Smooth muscle cell (in vitro differentiated cells): ENCODE measurements around the gene MAPK1. TPM values are rescaled to one million over a fixed set of nuclear protein-coding genes. Genes with fewer than 3 reads are reported as not detected.

ENCODE experiments used
- DNase-seq: peaks from one replicate; lab custom pipeline; 2025; ENCODE audit not compliant: unreplicated experiment; lab: John Stamatoyannopoulos, UW
- H2AFZ ChIP-seq: fragments of 200-600 bp; sonication (generic); 2 replicates; pipeline ENCODE4 v1.6.0; 2016; ENCODE audit warnings: antibody characterized with exemption, low read depth, mild to moderate bottlenecking
- H3F3A ChIP-seq: fragments of 200-600 bp; sonication (generic); 2 replicates; pipeline ENCODE4 v1.6.0; 2017; ENCODE audit warnings: antibody characterized with exemption, low read depth
- H3K27ac ChIP-seq: fragments of 200-600 bp; sonication (generic); 2 replicates; pipeline ENCODE4 v1.5.1; 2016; ENCODE audit warnings: low read depth, mild to moderate bottlenecking
- H3K27me3 ChIP-seq: fragments of 200-600 bp; sonication (generic); 2 replicates; pipeline ENCODE4 v1.6.1; 2016; ENCODE audit warnings: low read depth, mild to moderate bottlenecking
- H3K36me3 ChIP-seq: fragments of 200-600 bp; sonication (generic); 2 replicates; pipeline ENCODE4 v1.5.1; 2016; ENCODE audit warnings: low read depth
- H3K4me1 ChIP-seq: fragments of 200-600 bp; sonication (generic); 2 replicates; pipeline ENCODE4 v1.5.1; 2016; ENCODE audit warnings: low read depth
- H3K4me2 ChIP-seq: fragments of 200-600 bp; sonication (generic); 2 replicates; pipeline ENCODE4 v1.6.0; 2016; ENCODE audit warnings: mild to moderate bottlenecking
- H3K4me3 ChIP-seq: fragments of 200-600 bp; sonication (generic); 2 replicates; pipeline ENCODE4 v1.5.1; 2016; ENCODE audit warnings: mild to moderate bottlenecking
- H3K79me2 ChIP-seq: fragments of 200-600 bp; sonication (generic); 2 replicates; pipeline ENCODE4 v1.6.0; 2016; ENCODE audit warnings: low read depth, mild to moderate bottlenecking
- H3K9ac ChIP-seq: fragments of 200-600 bp; sonication (generic); 2 replicates; pipeline ENCODE4 v1.6.0; 2016; ENCODE audit warnings: low read depth
- H3K9me3 ChIP-seq: fragments of 200-600 bp; sonication (generic); replicated peaks from 2 replicates; pipeline ENCODE4 v1.5.1; 2016; ENCODE audit warnings: low read depth
- H4K20me1 ChIP-seq: fragments of 200-600 bp; sonication (generic); 2 replicates; pipeline ENCODE4 v1.6.0; 2016; ENCODE audit warnings: low read depth
- WGBS: methylation state at CpG from one replicate; pipeline ENCODE4 v1.1.7; 2016; ENCODE audit warnings: low lambda C conversion rate; 5-methylcytosine and 5-hydroxymethylcytosine counted together
- polyA plus RNA-seq: library from polyadenylated mRNA; unstranded; fragments of >200 nt; fragmentation: Nextera tagmentation; extraction: Ambion mirVana; gene quantifications from 2 replicates; pipeline ENCODE4 v1.2.1, GENCODE V29; 2016
- total RNA-seq: library from RNA; depleted of rRNA; stranded (reverse); fragments of >200 nt; gene quantifications from 2 replicates; pipeline ENCODE4 v1.2.3, GENCODE V29; 2014
- TF ChIP-seq, protein P1 (sequence below): fragments of 200-600 bp; sonication (generic); IDR thresholded peaks from 2 replicates; pipeline ENCODE4 v1.5.1; 2017; ENCODE audit warnings: borderline replicate concordance, mild to moderate bottlenecking, antibody characterized with exemption; ENCODE audit not compliant: insufficient read depth, poor library complexity, severe bottlenecking

The MAPK1 gene
- total and polyA plus RNA-seq, 2 experiments from 2014 or later, result 57.1 to 62.3 TPM

DNA sequence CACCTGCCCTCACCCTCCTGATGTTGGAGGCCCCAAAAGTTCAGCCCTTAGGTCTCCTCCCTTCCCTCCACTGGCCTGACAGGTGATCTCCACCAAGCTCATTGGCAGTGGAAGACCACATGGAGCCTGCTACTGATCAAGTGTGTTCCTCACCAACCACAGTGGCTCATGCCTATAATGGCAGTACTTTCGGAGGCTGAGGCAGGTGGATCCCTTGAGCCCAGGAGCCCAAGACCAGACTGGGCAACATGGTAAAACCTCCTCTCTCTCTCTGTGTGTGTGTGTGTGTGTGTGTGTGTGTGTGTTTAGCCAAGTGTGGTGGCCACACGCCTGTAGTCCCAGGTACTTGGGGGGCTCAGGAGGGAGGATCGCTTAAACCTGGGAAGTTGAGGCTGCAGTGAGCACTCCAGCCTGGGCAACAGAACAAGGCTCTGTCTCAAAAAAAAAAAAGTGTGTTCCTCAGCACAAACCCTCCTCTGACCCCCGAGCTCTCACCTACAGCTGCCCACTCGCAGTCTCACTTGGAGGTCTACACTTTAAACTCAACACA is 127.5 kb downstream of the MAPK1 start:
- Histone ChIP-seq H3K36me3 (no peaks in the 10 kb centered on the region), H3K4me2 (no peak overlapping the region), H3K4me1 (peaks cover 7% of the 10 kb centered on the region), H3F3A (no peaks in the 10 kb centered on the region), H3K27ac (no peak overlapping the region), H3K79me2 (no peaks in the 10 kb centered on the region), H3K27me3 (peaks cover 5% of the 10 kb centered on the region), H3K9me3 (no peaks in the 10 kb centered on the region), H3K9ac (no peak overlapping the region), H2AFZ (no peak overlapping the region), H3K4me3 (no peak overlapping the region), H4K20me1 (no peaks in the 10 kb centered on the region)
- WGBS, result 94% methylated on average over 5 of the region's 5 CpGs
- TF ChIP-seq, protein P1, sequence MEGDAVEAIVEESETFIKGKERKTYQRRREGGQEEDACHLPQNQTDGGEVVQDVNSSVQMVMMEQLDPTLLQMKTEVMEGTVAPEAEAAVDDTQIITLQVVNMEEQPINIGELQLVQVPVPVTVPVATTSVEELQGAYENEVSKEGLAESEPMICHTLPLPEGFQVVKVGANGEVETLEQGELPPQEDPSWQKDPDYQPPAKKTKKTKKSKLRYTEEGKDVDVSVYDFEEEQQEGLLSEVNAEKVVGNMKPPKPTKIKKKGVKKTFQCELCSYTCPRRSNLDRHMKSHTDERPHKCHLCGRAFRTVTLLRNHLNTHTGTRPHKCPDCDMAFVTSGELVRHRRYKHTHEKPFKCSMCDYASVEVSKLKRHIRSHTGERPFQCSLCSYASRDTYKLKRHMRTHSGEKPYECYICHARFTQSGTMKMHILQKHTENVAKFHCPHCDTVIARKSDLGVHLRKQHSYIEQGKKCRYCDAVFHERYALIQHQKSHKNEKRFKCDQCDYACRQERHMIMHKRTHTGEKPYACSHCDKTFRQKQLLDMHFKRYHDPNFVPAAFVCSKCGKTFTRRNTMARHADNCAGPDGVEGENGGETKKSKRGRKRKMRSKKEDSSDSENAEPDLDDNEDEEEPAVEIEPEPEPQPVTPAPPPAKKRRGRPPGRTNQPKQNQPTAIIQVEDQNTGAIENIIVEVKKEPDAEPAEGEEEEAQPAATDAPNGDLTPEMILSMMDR, result no peak
- DNase-seq, result no peak

DNA sequence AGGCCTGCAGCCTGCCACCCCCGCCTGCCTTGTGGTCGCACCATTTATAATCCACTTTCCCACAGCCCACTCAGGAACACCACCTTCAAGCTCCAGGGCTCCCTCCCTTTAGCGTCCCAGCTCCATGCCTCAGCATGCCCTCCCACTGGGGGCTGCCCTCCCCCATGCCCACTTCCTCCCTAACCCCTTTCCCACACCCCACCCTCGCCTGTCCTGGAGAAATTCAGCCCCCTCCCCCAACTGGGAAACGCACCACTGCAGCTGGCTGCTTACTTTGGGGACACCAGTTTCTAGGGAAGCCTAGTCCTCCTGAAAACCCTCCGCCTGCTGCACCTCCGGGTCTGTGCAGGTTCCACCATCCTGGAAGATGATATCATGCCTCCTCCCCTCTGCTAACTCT is 128.5 kb downstream of the MAPK1 start:
- Histone ChIP-seq H3K4me2 (no peak overlapping the region), H3K36me3 (no peaks in the 10 kb centered on the region), H3K27ac (no peak overlapping the region), H4K20me1 (no peaks in the 10 kb centered on the region), H3K9me3 (no peaks in the 10 kb centered on the region), H2AFZ (no peak overlapping the region), H3K79me2 (no peaks in the 10 kb centered on the region), H3F3A (no peaks in the 10 kb centered on the region), H3K4me1 (peaks cover 13% of the 10 kb centered on the region), H3K9ac (no peak overlapping the region), H3K27me3 (peaks cover 14% of the 10 kb centered on the region), H3K4me3 (no peak overlapping the region)
- 77% methylated on average over 7 of the region's 7 CpGs for WGBS
- no peak for DNase-seq
- TF ChIP-seq, protein P1, result no peak

DNA sequence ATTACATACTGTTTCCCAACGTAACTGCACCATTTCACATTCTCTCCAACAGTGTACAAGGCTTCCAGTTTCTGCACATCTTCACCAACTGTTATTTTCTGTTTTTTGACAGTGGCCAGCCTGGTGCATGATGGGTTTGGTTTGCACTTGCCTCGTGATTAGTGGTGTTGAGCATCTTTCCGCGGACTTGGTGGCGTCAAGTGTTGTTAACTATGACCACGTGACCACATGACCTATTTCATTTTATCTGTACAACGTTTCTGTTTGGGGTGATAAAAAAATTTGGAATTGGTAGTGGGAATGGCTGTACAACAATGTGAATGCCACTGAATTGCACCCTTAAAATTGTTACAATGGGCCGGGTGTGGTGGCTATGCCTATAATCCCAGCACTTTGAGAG is 129.4 kb downstream of the MAPK1 start:
- Histone ChIP-seq H3K9ac (no peak overlapping the region), H3K4me3 (no peak overlapping the region), H3K4me2 (no peak overlapping the region), H3F3A (no peaks in the 10 kb centered on the region), H3K9me3 (no peaks in the 10 kb centered on the region), H3K36me3 (no peaks in the 10 kb centered on the region), H3K4me1 (peaks cover 13% of the 10 kb centered on the region), H3K79me2 (no peaks in the 10 kb centered on the region), H3K27ac (no peak overlapping the region), H4K20me1 (no peaks in the 10 kb centered on the region), H3K27me3 (peaks cover 23% of the 10 kb centered on the region), H2AFZ (no peak overlapping the region)
- DNase-seq, result no peak
- TF ChIP-seq, protein P1, result no peak
- 91% methylated on average over 8 of the region's 8 CpGs for WGBS

DNA sequence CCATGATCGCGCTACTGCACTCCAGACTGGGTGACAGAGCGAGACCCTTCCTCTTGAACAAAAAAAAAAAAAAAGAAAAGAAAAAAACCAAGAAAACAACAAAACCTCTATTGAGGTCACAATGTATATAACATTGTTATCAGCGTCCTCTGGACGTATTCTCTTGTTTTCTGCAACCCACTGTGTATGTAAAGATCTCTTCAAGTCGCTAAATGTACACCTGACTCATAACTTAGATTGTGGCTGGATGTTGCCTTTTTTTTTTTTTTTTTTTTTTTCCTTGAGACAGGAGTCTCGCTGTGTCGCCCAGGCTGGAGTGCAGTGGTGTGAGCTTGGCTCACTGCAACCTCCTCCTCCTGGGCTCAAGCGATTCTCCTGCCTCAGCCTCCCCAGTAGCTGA is 130.5 kb downstream of the MAPK1 start:
- H3K9me3 ChIP-seq, result no peaks in the 10 kb centered on the region
- no peaks in the 10 kb centered on the region for H3K36me3 ChIP-seq
- no peak overlapping the region for H3K4me2 ChIP-seq
- DNase-seq, result no peak
- H2AFZ ChIP-seq, result no peak overlapping the region
- H3K79me2 ChIP-seq, result no peaks in the 10 kb centered on the region
- H4K20me1 ChIP-seq, result no peaks in the 10 kb centered on the region
- TF ChIP-seq, protein P1, result no peak
- H3K9ac ChIP-seq, result no peak overlapping the region
- 91% methylated on average over 9 of the region's 9 CpGs for WGBS
- H3K4me1 ChIP-seq, result peaks cover 13% of the 10 kb centered on the region
- no peak overlapping the region for H3K27ac ChIP-seq
- peaks cover 26% of the 10 kb centered on the region for H3K27me3 ChIP-seq
- no peaks in the 10 kb centered on the region for H3F3A ChIP-seq
- no peak overlapping the region for H3K4me3 ChIP-seq
